Endothelial cell of umbilical vein (primary cell): ENCODE measurements around the gene ENC1. TPM values are rescaled to one million over a fixed set of nuclear protein-coding genes. Genes with fewer than 3 reads are reported as not detected.

Experiments used
- BruUV-seq: library from RNA; stranded (reverse); fragments of 400-500 nt; replicated peaks from 2 replicates; lab custom pipeline; 2021; lab: Mats Ljungman, UMichigan
- CTCF ChIA-PET: fragments of 300-600, 350-600 bp; sonication (Branson Sonifier 250); formaldehyde crosslinking; loops from one replicate; lab custom pipeline; 2021; ENCODE audit warnings: antibody characterized with exemption, inconsistent platforms; lab: Charles Lee
- POLR2A ChIA-PET: fragments of 300-600, 350-600 bp; sonication (Branson Sonifier 250); formaldehyde crosslinking; loops from one replicate; lab custom pipeline; 2021; ENCODE audit warnings: antibody characterized with exemption, inconsistent platforms; lab: Charles Lee
- DNase-seq: peaks from one replicate; pipeline ENCODE4 v3.0.0-alpha.2; 2011; ENCODE audit warnings: low read depth, low spot score
- FAIRE-seq: peaks from 2 replicates; lab custom pipeline; 2011; peaks lifted over from hg19 to GRCh38; lab: Jason Lieb, UNC
- H2AFZ ChIP-seq: 2 replicates; pipeline ENCODE4 v1.6.0; 2012; ENCODE audit warnings: low read depth, low read length, control low read depth, inconsistent platforms
- H3K27ac ChIP-seq: 2 replicates; pipeline ENCODE4 v1.5.1; 2011; ENCODE audit warnings: low read depth, mild to moderate bottlenecking, control low read depth, low read length, moderate library complexity; ENCODE audit not compliant: insufficient read depth
- H3K27me3 ChIP-seq, 2 experiments: 2 replicates each; pipeline versions ENCODE4 v1.6.0 to v1.6.1; 2011; ENCODE audit warnings: low read length in 2 of 2, mixed read lengths in 1 of 2; ENCODE audit not compliant: control insufficient read depth in 2 of 2, insufficient read depth in 2 of 2
- H3K36me3 ChIP-seq, 2 experiments: 2 replicates in 1 of 2; 3 replicates in 1 of 2; pipeline ENCODE4 v1.5.1; 2011; ENCODE audit warnings: low read length in 2 of 2, mild to moderate bottlenecking in 1 of 2, moderate library complexity in 1 of 2; ENCODE audit not compliant: control insufficient read depth in 2 of 2, insufficient read depth in 2 of 2; ENCODE audit errors: extremely low read depth in 1 of 2
- H3K4me1 ChIP-seq: 3 replicates; pipeline ENCODE4 v1.5.1; 2011; ENCODE audit warnings: mild to moderate bottlenecking, low read length; ENCODE audit not compliant: control insufficient read depth, insufficient read depth; ENCODE audit errors: extremely low read depth
- H3K4me2 ChIP-seq: 2 replicates; pipeline ENCODE4 v1.6.1; 2011; ENCODE audit warnings: low read length, control low read depth, mixed read lengths; ENCODE audit not compliant: insufficient read depth
- H3K4me3 ChIP-seq, 3 experiments: fragments of 200-600 bp in 1 of 3; sonication (generic), shearing (Covaris generic) in 1 of 3; replicated peaks in 1 of 3; 2 replicates each; pipeline ENCODE4 v1.5.1; 2011 to 2016; ENCODE audit warnings: control low read depth in 3 of 3, low read length in 3 of 3, mild to moderate bottlenecking in 2 of 3, inconsistent platforms in 1 of 3, low read depth in 1 of 3, moderate library complexity in 1 of 3; ENCODE audit not compliant: insufficient read depth in 1 of 3
- H3K79me2 ChIP-seq: 2 replicates; pipeline ENCODE4 v1.6.0; 2012; ENCODE audit warnings: low read length, inconsistent platforms; ENCODE audit not compliant: control insufficient read depth, insufficient read depth
- H3K9ac ChIP-seq: replicated peaks from 2 replicates; pipeline ENCODE3; 2011; ENCODE audit warnings: low read length, control low read depth; ENCODE audit not compliant: insufficient read depth; ENCODE audit errors: extremely low read depth
- H3K9me1 ChIP-seq: replicated peaks from 3 replicates; pipeline ENCODE4 v1.6.0; 2011; ENCODE audit warnings: mild to moderate bottlenecking, low read length; ENCODE audit not compliant: control insufficient read depth, insufficient read depth; ENCODE audit errors: extremely low read depth
- H3K9me3 ChIP-seq: replicated peaks from 2 replicates; pipeline ENCODE4 v1.5.1; 2012; ENCODE audit warnings: low read length, inconsistent platforms; ENCODE audit not compliant: control insufficient read depth, insufficient read depth
- H4K20me1 ChIP-seq: replicated peaks from 2 replicates; pipeline ENCODE3; 2011; ENCODE audit warnings: mild to moderate bottlenecking, low read length; ENCODE audit not compliant: control insufficient read depth, insufficient read depth; ENCODE audit errors: extremely low read depth
- EZH2 ChIP-seq: IDR thresholded peaks from 2 replicates; pipeline ENCODE4 v1.6.1; 2012; ENCODE audit warnings: borderline replicate concordance, low read depth, mild to moderate bottlenecking, moderate library complexity, low read length, inconsistent platforms; ENCODE audit not compliant: severe bottlenecking
- FOS ChIP-seq: IDR thresholded peaks from 2 replicates; pipeline ENCODE4 v1.6.1; 2011; ENCODE audit warnings: mild to moderate bottlenecking, low read length, moderate library complexity, borderline replicate concordance; ENCODE audit not compliant: insufficient read depth
- GATA2 ChIP-seq: IDR thresholded peaks from 2 replicates; pipeline ENCODE4 v1.7.0; 2011; ENCODE audit warnings: low read depth, mild to moderate bottlenecking, moderate library complexity, mixed read lengths, low read length; ENCODE audit not compliant: insufficient read length, insufficient read depth
- JUN ChIP-seq: IDR thresholded peaks from 2 replicates; pipeline ENCODE4 v1.6.1; 2011; ENCODE audit warnings: borderline replicate concordance, low read depth; ENCODE audit not compliant: insufficient read length, insufficient read depth
- MYC ChIP-seq: IDR thresholded peaks from one replicate; pipeline ENCODE4 v1.6.1; 2011; ENCODE audit warnings: mild to moderate bottlenecking, low read depth, low read length
- POLR2A ChIP-seq: IDR thresholded peaks from 2 replicates; pipeline ENCODE4 v1.6.1; 2012; ENCODE audit warnings: low read depth, mild to moderate bottlenecking, control low read depth, low read length
- dilution Hi-C: fragments of 300-500 bp; cut with MboI; formaldehyde crosslinking; loops from one replicate; pipeline ENCODE4 v1.15.0; 2019; ENCODE audit warnings: low sequenced_read_pairs; ENCODE audit not compliant: extremely low pct_ligation_motif_present
- intact Hi-C: fragments of 100-400 bp; cut with micrococcal nuclease; formaldehyde crosslinking; loops from one replicate; pipeline ENCODE4 v1.10.0; 2022
- polyA plus RNA-seq, 4 experiments: library from polyadenylated mRNA; depleted of rRNA in 3 of 4; stranded (reverse) in 3 of 4; unstranded in 1 of 4; fragments of >200 nt; gene quantifications; 2 replicates each; pipeline versions ENCODE4 v1.2.1 to v1.2.3, GENCODE V29; 2011 to 2012; ENCODE audit warnings: missing spikeins in 1 of 4
- total RNA-seq: library from RNA; stranded (reverse); gene quantifications from 2 replicates; pipeline ENCODE4 v1.2.3, GENCODE V29; 2021
- TF ChIP-seq, protein P1 (sequence below), 2 donors: IDR thresholded peaks; 1 replicate in 1 of 2; 2 replicates in 1 of 2; pipeline ENCODE4 v1.5.1; 2011; ENCODE audit warnings: low read length in 2 of 2, mild to moderate bottlenecking in 2 of 2, moderate library complexity in 2 of 2, control low read depth in 1 of 2, inconsistent platforms in 1 of 2, low read depth in 1 of 2; ENCODE audit not compliant: insufficient read depth in 1 of 2; ENCODE audit errors: extremely low read depth in 1 of 2
- TF ChIP-seq, protein P2 (sequence below): IDR thresholded peaks from 2 replicates; pipeline ENCODE4 v1.6.1; 2011; ENCODE audit not compliant: insufficient read depth, insufficient read length

Gene ENC1
- total and polyA plus RNA-seq, 2 donors (not counting 3 experiments of a cell fraction or from before 2014, with no cell fraction given): 42.2 to 53.3 TPM

DNA sequence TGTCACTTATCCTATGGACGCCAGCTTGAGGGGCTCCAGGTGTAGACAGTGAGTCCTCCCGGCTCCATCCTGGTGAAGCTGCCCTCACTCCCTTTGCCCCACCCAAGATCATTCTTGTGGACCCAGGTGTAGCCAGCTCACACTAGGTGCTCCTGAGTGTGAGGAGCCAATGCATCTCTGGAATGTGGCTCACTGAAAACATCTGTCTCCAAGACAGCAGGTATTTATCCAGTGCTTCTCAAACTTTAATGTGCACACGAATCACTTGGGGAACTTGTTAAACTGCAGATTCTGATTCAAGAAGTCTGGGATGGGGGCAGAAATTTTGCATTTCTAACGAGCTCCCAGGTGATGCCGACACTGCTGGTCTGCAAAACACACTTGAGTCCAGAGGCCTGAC, 13.5 kb upstream of the ENC1 start:
- H3K4me2 ChIP-seq: no peak overlapping the region
- H3K9me1 ChIP-seq: no peaks in the 10 kb centered on the region
- no peaks in the 10 kb centered on the region for H3K4me1 ChIP-seq
- no TSS peak for BruUV-seq
- intact Hi-C loops: no loop called here
- H4K20me1 ChIP-seq: no peaks in the 10 kb centered on the region
- H3K27ac ChIP-seq: no peak overlapping the region
- no peak overlapping the region for H2AFZ ChIP-seq
- H3K36me3 ChIP-seq: no peaks in the 10 kb centered on the region
- no peak overlapping the region for H3K4me3 ChIP-seq
- H3K9ac ChIP-seq: no peak overlapping the region
- H3K9me3 ChIP-seq: no peaks in the 10 kb centered on the region
- H3K79me2 ChIP-seq: no peaks in the 10 kb centered on the region
- no peaks in the 10 kb centered on the region for H3K27me3 ChIP-seq
- dilution Hi-C loops: no loop called here
- ChIA-PET POLR2A (interaction anchor here (0.7 kb wide), 1 partner anchor 23 kb away, joined by 3 read pairs; no protein-coding TSS in a partner anchor), CTCF (interaction anchor here (1.6 kb wide), 1 partner anchor 752 kb away, joined by 4 read pairs; no protein-coding TSS in a partner anchor)
- TF ChIP-seq JUN: no peak
- no peak for TF ChIP-seq FOS
- DNase-seq (no peak), FAIRE-seq (no peak)

DNA sequence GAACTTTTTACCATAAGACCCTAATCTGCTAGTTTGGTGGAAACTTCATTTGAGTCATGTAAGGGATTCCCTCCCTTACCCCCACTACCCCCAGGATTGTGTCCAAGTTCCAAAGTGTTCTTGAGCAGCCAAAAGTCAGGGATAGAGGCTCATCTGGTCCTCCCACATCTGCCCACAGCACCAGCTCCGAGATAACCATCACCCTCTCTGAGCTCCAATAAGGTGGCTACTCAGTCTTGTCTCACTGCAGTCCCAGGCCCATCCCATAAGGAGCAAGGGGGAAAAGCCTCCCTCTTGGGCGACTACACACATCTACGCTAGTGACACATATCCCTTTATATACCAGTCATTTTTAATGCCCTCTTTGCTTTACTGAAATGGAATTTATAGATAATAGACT, 12.0 kb upstream of the ENC1 start:
- Histone ChIP-seq H3K79me2 (no peaks in the 10 kb centered on the region), H2AFZ (no peak overlapping the region), H3K27ac (no peak overlapping the region), H3K4me3 (no peak overlapping the region), H3K4me1 (no peaks in the 10 kb centered on the region), H3K27me3 (no peaks in the 10 kb centered on the region), H3K9ac (no peak overlapping the region), H3K9me1 (no peaks in the 10 kb centered on the region), H4K20me1 (no peaks in the 10 kb centered on the region), H3K9me3 (no peaks in the 10 kb centered on the region), H3K36me3 (no peaks in the 10 kb centered on the region), H3K4me2 (no peak overlapping the region)
- ChIA-PET CTCF (interaction anchor here (1.8 kb wide), 1 partner anchor 750 kb away, joined by 10 read pairs; no protein-coding TSS in a partner anchor), POLR2A (no interaction called here)
- no TSS peak for BruUV-seq
- FAIRE-seq (no peak), DNase-seq (no peak)
- dilution Hi-C loops (no loop called here), intact Hi-C loops (no loop called here)
- TF ChIP-seq GATA2 (no peak), MYC (no peak), JUN (no peak), EZH2 (no peak), POLR2A (no peak), FOS (no peak)
- TF ChIP-seq, protein P1, sequence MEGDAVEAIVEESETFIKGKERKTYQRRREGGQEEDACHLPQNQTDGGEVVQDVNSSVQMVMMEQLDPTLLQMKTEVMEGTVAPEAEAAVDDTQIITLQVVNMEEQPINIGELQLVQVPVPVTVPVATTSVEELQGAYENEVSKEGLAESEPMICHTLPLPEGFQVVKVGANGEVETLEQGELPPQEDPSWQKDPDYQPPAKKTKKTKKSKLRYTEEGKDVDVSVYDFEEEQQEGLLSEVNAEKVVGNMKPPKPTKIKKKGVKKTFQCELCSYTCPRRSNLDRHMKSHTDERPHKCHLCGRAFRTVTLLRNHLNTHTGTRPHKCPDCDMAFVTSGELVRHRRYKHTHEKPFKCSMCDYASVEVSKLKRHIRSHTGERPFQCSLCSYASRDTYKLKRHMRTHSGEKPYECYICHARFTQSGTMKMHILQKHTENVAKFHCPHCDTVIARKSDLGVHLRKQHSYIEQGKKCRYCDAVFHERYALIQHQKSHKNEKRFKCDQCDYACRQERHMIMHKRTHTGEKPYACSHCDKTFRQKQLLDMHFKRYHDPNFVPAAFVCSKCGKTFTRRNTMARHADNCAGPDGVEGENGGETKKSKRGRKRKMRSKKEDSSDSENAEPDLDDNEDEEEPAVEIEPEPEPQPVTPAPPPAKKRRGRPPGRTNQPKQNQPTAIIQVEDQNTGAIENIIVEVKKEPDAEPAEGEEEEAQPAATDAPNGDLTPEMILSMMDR (IDR thresholded peaks at IDR 0.05; ENCODE audit: extremely low read depth in 1 of 2, insufficient read depth in 1 of 2, low read depth in 1 of 2, low read length in 2 of 2): no peak
- TF ChIP-seq, protein P2, sequence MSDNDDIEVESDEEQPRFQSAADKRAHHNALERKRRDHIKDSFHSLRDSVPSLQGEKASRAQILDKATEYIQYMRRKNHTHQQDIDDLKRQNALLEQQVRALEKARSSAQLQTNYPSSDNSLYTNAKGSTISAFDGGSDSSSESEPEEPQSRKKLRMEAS: no peak
